ENCODE measurements around the gene LIPG.

- TF ChIP-seq POLR2A (IDR thresholded peaks at IDR 0.05; ENCODE audit: low read depth, low read length): no peak
- no peak for TF ChIP-seq POLR2AphosphoS5 (IDR thresholded peaks at IDR 0.05; ENCODE audit: low read depth, low read length)
- TF ChIP-seq PAX5 (IDR thresholded peaks at IDR 0.05; ENCODE audit: insufficient read depth, low read length, severe bottlenecking): no peak
- no peak for TF ChIP-seq TAF1 (IDR thresholded peaks at IDR 0.05; ENCODE audit: low read depth, low read length)
- no peak for TF ChIP-seq POU2F2 (IDR thresholded peaks at IDR 0.05; ENCODE audit: low read depth, low read length)
These were observed 5.1 kb downstream of the LIPG start for GRCh38 chr18:49566985-49567384.

Data from GM12891 (cell line).